Sigmoid colon (tissue), 4 donors: Measurements from ENCODE around the gene OR5T3.

Source experiments
- EP300 ChIP-seq, 4 donors: sonication (generic); formaldehyde crosslinking; IDR thresholded peaks; one replicate each; pipeline ENCODE4 v1.6.1; 2017; ENCODE audit warnings: antibody characterized with exemption in 4 of 4
- POLR2A ChIP-seq, 2 donors: fragments of 450-650 bp; IDR thresholded peaks; one replicate each; pipeline ENCODE4 v1.6.1; 2016; ENCODE audit warnings: antibody characterized with exemption in 2 of 2, mild to moderate bottlenecking in 2 of 2, moderate library complexity in 2 of 2
- POLR2AphosphoS5 ChIP-seq, 4 donors: sonication (generic); formaldehyde crosslinking; IDR thresholded peaks; one replicate each; pipeline ENCODE4 v1.6.1; 2017; ENCODE audit warnings: antibody characterized with exemption in 4 of 4
- TF ChIP-seq, protein P1 (sequence below), 4 experiments: fragments of 450-650 bp in 3 of 4; fragments of 200-600 bp in 1 of 4; IDR thresholded peaks; one replicate each; pipeline ENCODE4 v1.5.1; 2016 to 2019; ENCODE audit warnings: antibody characterized with exemption in 4 of 4, mild to moderate bottlenecking in 3 of 4, moderate library complexity in 2 of 4

- TF ChIP-seq POLR2A (IDR thresholded peaks at IDR 0.05) (no peak), POLR2AphosphoS5 (IDR thresholded peaks at IDR 0.05) (no peak), EP300 (IDR thresholded peaks at IDR 0.05) (no peak)
- TF ChIP-seq, protein P1, sequence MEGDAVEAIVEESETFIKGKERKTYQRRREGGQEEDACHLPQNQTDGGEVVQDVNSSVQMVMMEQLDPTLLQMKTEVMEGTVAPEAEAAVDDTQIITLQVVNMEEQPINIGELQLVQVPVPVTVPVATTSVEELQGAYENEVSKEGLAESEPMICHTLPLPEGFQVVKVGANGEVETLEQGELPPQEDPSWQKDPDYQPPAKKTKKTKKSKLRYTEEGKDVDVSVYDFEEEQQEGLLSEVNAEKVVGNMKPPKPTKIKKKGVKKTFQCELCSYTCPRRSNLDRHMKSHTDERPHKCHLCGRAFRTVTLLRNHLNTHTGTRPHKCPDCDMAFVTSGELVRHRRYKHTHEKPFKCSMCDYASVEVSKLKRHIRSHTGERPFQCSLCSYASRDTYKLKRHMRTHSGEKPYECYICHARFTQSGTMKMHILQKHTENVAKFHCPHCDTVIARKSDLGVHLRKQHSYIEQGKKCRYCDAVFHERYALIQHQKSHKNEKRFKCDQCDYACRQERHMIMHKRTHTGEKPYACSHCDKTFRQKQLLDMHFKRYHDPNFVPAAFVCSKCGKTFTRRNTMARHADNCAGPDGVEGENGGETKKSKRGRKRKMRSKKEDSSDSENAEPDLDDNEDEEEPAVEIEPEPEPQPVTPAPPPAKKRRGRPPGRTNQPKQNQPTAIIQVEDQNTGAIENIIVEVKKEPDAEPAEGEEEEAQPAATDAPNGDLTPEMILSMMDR (IDR thresholded peaks at IDR 0.05) = no peak
Measured at GRCh38 chr11:56251954-56252353, at the start of gene OR5T3.
